HepG2 (cell line): ENCODE data around the gene MBL2. TPM values are rescaled to one million over a fixed set of nuclear protein-coding genes. Genes with fewer than 3 reads are reported as not detected.

Source experiments
- ATM ChIP-seq: fragments of 450-650 bp; IDR thresholded peaks from 2 replicates; pipeline ENCODE4 v1.7.1; 2017; ENCODE audit warnings: mild to moderate bottlenecking, borderline replicate concordance
- BRD4 ChIP-seq: sonication (generic); formaldehyde crosslinking; IDR thresholded peaks from 2 replicates; pipeline ENCODE4 v1.4.0; 2020; ENCODE audit warnings: missing genetic modification reagents
- CEBPB ChIP-seq: IDR thresholded peaks from 2 replicates; pipeline ENCODE4 v1.6.1; 2011; ENCODE audit warnings: low read depth, low read length, improper control_type of control experiment, borderline replicate concordance
- KDM5B ChIP-seq: sonication (generic); formaldehyde crosslinking; IDR thresholded peaks from 2 replicates; pipeline ENCODE4 v1.4.0; 2020; ENCODE audit warnings: missing genetic modification reagents, mild to moderate bottlenecking, borderline replicate concordance
- KMT2A ChIP-seq: sonication (generic); formaldehyde crosslinking; IDR thresholded peaks from 2 replicates; pipeline ENCODE4 v1.4.0; 2020; ENCODE audit warnings: missing genetic modification reagents
- UBTF ChIP-seq: sonication (generic); formaldehyde crosslinking; IDR thresholded peaks from 2 replicates; pipeline ENCODE4 v1.4.0; 2020; ENCODE audit warnings: mild to moderate bottlenecking, missing genetic modification reagents
- XBP1 ChIP-seq: sonication (generic); formaldehyde crosslinking; IDR thresholded peaks from 2 replicates; pipeline ENCODE4 v1.5.0; 2020; ENCODE audit warnings: missing genetic modification reagents
- polyA plus RNA-seq, 8 experiments: library from polyadenylated mRNA; depleted of rRNA in 3 of 8; stranded (reverse) in 7 of 8; unstranded in 1 of 8; fragments of >200 nt; fragmentation: Illumina TruSeq in 4 of 8; extraction: Trizol in 4 of 8; gene quantifications; 2 replicates each; pipeline versions ENCODE4 v1.2.1 to v1.2.3, GENCODE V29; 2011 to 2016; ENCODE audit warnings: low read depth in 4 of 8, missing spikeins in 1 of 8, mixed read lengths in 1 of 8; ENCODE audit not compliant: insufficient read depth in 1 of 8
- total RNA-seq, 5 experiments: library from RNA; depleted of rRNA; stranded (reverse); fragments of >200 nt; fragmentation: Illumina TruSeq; extraction: Trizol; gene quantifications; 2 replicates each; pipeline ENCODE4 v1.2.3, GENCODE V29; 2016; ENCODE audit warnings: low read depth in 1 of 5
- TF ChIP-seq, protein P1 (sequence below): sonication (generic); formaldehyde crosslinking; IDR thresholded peaks from 2 replicates; pipeline ENCODE4 v1.5.1; 2020; ENCODE audit warnings: mild to moderate bottlenecking, missing genetic modification reagents, moderate library complexity

Gene MBL2
- total and polyA plus RNA-seq, 2 of the 13 experiments (the other 11 are each of a cell fraction or from before 2014, with no cell fraction given), result 9.6 to 16.2 TPM

- TF ChIP-seq, protein P1, sequence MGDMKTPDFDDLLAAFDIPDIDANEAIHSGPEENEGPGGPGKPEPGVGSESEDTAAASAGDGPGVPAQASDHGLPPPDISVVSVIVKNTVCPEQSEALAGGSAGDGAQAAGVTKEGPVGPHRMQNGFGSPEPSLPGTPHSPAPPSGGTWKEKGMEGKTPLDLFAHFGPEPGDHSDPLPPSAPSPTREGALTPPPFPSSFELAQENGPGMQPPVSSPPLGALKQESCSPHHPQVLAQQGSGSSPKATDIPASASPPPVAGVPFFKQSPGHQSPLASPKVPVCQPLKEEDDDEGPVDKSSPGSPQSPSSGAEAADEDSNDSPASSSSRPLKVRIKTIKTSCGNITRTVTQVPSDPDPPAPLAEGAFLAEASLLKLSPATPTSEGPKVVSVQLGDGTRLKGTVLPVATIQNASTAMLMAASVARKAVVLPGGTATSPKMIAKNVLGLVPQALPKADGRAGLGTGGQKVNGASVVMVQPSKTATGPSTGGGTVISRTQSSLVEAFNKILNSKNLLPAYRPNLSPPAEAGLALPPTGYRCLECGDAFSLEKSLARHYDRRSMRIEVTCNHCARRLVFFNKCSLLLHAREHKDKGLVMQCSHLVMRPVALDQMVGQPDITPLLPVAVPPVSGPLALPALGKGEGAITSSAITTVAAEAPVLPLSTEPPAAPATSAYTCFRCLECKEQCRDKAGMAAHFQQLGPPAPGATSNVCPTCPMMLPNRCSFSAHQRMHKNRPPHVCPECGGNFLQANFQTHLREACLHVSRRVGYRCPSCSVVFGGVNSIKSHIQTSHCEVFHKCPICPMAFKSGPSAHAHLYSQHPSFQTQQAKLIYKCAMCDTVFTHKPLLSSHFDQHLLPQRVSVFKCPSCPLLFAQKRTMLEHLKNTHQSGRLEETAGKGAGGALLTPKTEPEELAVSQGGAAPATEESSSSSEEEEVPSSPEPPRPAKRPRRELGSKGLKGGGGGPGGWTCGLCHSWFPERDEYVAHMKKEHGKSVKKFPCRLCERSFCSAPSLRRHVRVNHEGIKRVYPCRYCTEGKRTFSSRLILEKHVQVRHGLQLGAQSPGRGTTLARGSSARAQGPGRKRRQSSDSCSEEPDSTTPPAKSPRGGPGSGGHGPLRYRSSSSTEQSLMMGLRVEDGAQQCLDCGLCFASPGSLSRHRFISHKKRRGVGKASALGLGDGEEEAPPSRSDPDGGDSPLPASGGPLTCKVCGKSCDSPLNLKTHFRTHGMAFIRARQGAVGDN (CRISPR knock-in tag), result peak; percentile 73
- 0 out of 2 replicates have a peak, but pooled peaks have one; percentile 11 for TF ChIP-seq UBTF (CRISPR knock-in tag)
- TF ChIP-seq CEBPB, result peak; percentile 42; the same call in 1 of the 2 replicates
- TF ChIP-seq ATM, result no peak
- TF ChIP-seq KDM5B (CRISPR knock-in tag), result 0 out of 2 replicates have a peak, but pooled peaks have one; percentile 7
- TF ChIP-seq XBP1 (CRISPR knock-in tag), result no peak
- TF ChIP-seq BRD4 (CRISPR knock-in tag), result peak; percentile 91; the same call in 1 of the 2 replicates
- peak; percentile 15; the same call in 1 of the 2 replicates for TF ChIP-seq KMT2A (CRISPR knock-in tag)
Measured at GRCh38 chr10:52775132-52775647, 2.6 kb upstream of the MBL2 start (continued).
